Parietal lobe (tissue), 1 donor: ENCODE results near the gene HTN3. TPM values are rescaled to one million over a fixed set of nuclear protein-coding genes. Genes with fewer than 3 reads are reported as not detected.

Experiments
- total RNA-seq: library from RNA; depleted of rRNA; stranded (reverse); fragments of >200 nt; gene quantifications from one replicate; pipeline ENCODE4 v1.2.3, GENCODE V29; 2014

Gene HTN3
- total RNA-seq = not detected

DNA sequence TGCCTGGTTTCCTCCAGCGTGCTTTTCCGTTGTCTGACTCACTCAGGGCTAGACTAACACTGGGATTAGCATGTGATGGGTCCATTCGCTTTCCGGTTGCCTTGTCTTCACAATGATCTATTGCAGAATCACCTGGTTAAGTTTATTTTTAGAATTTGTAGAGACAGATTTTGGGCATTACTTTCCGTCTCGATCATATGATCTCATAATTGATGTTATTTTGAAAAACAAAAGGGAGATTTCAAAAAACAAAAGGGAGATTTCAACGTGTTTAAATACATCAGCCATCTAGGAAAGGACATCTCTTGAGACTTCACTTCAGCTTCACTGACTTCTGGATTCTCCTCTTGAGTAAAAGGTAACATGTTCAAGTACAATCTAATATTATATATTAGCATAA is at the start of gene HTN3:
Gene HTN3 (plus strand): TSS at position 301 of the 400 bp plus-strand sequence. CDS start 2,282 bp downstream, outside the sequence.

DNA sequence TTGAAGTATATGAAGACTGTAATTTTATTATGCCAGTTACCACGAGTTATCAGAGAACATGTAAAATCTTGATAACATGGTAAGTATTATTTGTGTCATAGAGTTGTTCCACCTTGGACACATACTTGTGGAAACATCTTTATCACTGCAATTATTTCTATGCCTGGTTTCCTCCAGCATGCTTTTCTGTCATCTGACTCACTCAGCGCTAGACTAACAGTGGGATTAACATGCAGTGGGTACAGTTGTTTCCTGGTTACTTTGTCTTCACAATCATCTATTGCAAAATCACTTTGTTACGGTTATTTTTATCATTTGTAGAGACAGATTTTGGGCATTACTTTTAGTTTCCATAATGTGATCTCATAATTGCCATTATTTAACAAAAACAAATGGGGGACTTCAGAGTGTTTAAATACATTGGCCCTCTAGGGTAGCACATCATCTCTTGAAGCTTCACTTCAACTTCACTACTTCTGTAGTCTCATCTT is 32.7 kb upstream of the HTN3 start, which contains the start of gene STATH:
Gene STATH (plus strand): TSS at position 441 of the 491 bp plus-strand sequence. CDS start 2,472 bp downstream, outside the sequence.

DNA sequence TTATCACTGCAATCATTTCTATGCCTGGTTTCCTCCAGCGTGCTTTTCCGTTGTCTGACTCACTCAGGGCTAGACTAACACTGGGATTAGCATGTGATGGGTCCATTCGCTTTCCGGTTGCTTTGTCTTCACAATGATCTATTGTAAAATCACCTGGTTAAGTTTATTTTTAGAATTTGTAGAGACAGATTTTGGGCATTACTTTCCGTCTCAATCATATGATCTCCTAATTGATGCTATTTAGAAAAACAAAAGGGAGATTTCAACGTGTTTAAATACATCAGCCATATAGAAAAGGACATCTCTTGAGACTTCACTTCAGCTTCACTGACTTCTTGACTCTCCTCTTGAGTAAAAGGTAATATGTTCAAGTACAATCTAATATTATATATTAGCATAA is 21.9 kb downstream of the HTN3 start, which contains the start of gene HTN1:
Gene HTN1 (plus strand): TSS at position 301 of the 400 bp plus-strand sequence. CDS start 2,639 bp downstream, outside the sequence.

Other genes with a start within 250 kb of the HTN3 start
- gene SULT1E1, start 168.3 kb upstream of the HTN3 start, total RNA-seq = 2.8 TPM
- gene CSN1S1, start 97.4 kb upstream of the HTN3 start, total RNA-seq = not detected
- not detected for gene CSN2, start 62.7 kb upstream of the HTN3 start, total RNA-seq
- not detected for gene STATH, start 32.5 kb upstream of the HTN3 start, total RNA-seq
- gene HTN1, start 22.0 kb downstream of the HTN3 start, total RNA-seq = not detected
- gene PRR27, start 125.8 kb downstream of the HTN3 start, total RNA-seq = not detected
- not detected for gene ODAM, start 167.3 kb downstream of the HTN3 start, total RNA-seq
- not detected for gene FDCSP, start 197.7 kb downstream of the HTN3 start, total RNA-seq
- gene CSN3, start 214.1 kb downstream of the HTN3 start, total RNA-seq = not detected